Karpas-422 (cell line): ENCODE measurements around the gene RIBC2. TPM values are rescaled to one million over a fixed set of nuclear protein-coding genes. Genes with fewer than 3 reads are reported as not detected.

Source experiments
- DNase-seq: peaks from one replicate; pipeline ENCODE4 v3.0.0-alpha.2; 2015
- H2AFZ ChIP-seq: fragments of 200-600 bp; sonication (generic); 2 replicates; pipeline ENCODE4 v1.6.1; 2014; ENCODE audit warnings: antibody characterized with exemption, low read length, mixed read lengths
- H3K27ac ChIP-seq: fragments of 200-600 bp; sonication (generic); 2 replicates; pipeline ENCODE4 v1.5.1; 2014; ENCODE audit warnings: mild to moderate bottlenecking, low read length, moderate library complexity
- H3K27me3 ChIP-seq: fragments of 200-600 bp; sonication (generic); 2 replicates; pipeline ENCODE4 v1.6.1; 2014; ENCODE audit warnings: low read length, mixed read lengths
- H3K36me3 ChIP-seq: fragments of 200-600 bp; sonication (generic); 2 replicates; pipeline ENCODE4 v1.6.1; 2014; ENCODE audit warnings: low read length, mixed read lengths; ENCODE audit not compliant: insufficient read depth
- H3K4me1 ChIP-seq: fragments of 200-600 bp; sonication (generic); 2 replicates; pipeline ENCODE4 v1.6.1; 2014; ENCODE audit warnings: mild to moderate bottlenecking, low read length, mixed read lengths
- H3K4me2 ChIP-seq: fragments of 200-600 bp; sonication (generic); 2 replicates; pipeline ENCODE4 v1.6.1; 2014; ENCODE audit warnings: low read length, low read depth, mild to moderate bottlenecking; ENCODE audit not compliant: poor library complexity, severe bottlenecking
- H3K4me3 ChIP-seq: fragments of 200-600 bp; sonication (generic); 2 replicates; pipeline ENCODE4 v1.5.1; 2014; ENCODE audit warnings: mild to moderate bottlenecking, antibody characterized with exemption, low read length, mixed read lengths
- H3K79me2 ChIP-seq: fragments of 200-600 bp; sonication (generic); 2 replicates; pipeline ENCODE4 v1.6.1; 2014; ENCODE audit warnings: mild to moderate bottlenecking, low read length, mixed read lengths
- H3K9ac ChIP-seq: fragments of 200-600 bp; sonication (generic); 2 replicates; pipeline ENCODE4 v1.6.0; 2014; ENCODE audit warnings: low read length
- H3K9me2 ChIP-seq: fragments of 200-600 bp; sonication (generic), shearing (Covaris generic); replicated peaks from 2 replicates; pipeline ENCODE4 v1.6.0; 2014; ENCODE audit warnings: mild to moderate bottlenecking, low read length, moderate library complexity; ENCODE audit not compliant: insufficient read depth
- H3K9me3 ChIP-seq: fragments of 300-700, 200-600 bp; sonication (generic); 2 replicates; pipeline ENCODE4 v1.6.1; 2014; ENCODE audit warnings: low read length, mixed read lengths
- H4K20me1 ChIP-seq: fragments of 200-600 bp; sonication (generic); 2 replicates; pipeline ENCODE4 v1.6.1; 2014; ENCODE audit warnings: mild to moderate bottlenecking, antibody characterized with exemption, low read length, low read depth; ENCODE audit not compliant: insufficient read depth
- total RNA-seq: library from RNA; depleted of rRNA; stranded (reverse); fragments of >200 nt; shearing (Covaris generic); gene quantifications from 2 replicates; pipeline ENCODE4 v1.2.3, GENCODE V29; 2014; ENCODE audit warnings: low replicate concordance

The RIBC2 gene
- total RNA-seq, 1 experiment from 2014 or later, result not detected

- no peaks in the 10 kb centered on the region for H3K27me3 ChIP-seq
- H2AFZ ChIP-seq, result no peak overlapping the region
These were observed 7.0 kb downstream of the RIBC2 start for GRCh38 chr22:45420539-45420938.

GRCh38 chr22:45421349-45422055 lies 8.0 kb downstream of the RIBC2 start:
- Histone ChIP-seq H3K27me3 (no peaks in the 10 kb centered on the region), H3K9me2 (no peaks in the 10 kb centered on the region), H3K27ac (no peak overlapping the region), H2AFZ (no peak overlapping the region), H3K4me3 (no peak overlapping the region), H3K36me3 (no peaks in the 10 kb centered on the region), H3K4me2 (no peak overlapping the region), H3K9ac (no peak overlapping the region), H3K79me2 (no peaks in the 10 kb centered on the region), H3K4me1 (no peaks in the 10 kb centered on the region), H4K20me1 (no peaks in the 10 kb centered on the region), H3K9me3 (no peaks in the 10 kb centered on the region)
- DNase-seq, result no peak

More at GRCh38 chr22:45420539-45420938, 7.0 kb downstream of the RIBC2 start:
- Histone ChIP-seq H3K36me3 (no peaks in the 10 kb centered on the region), H3K9ac (no peak overlapping the region), H3K27ac (no peak overlapping the region), H3K4me1 (no peaks in the 10 kb centered on the region), H3K79me2 (no peaks in the 10 kb centered on the region), H4K20me1 (no peaks in the 10 kb centered on the region), H3K4me2 (no peak overlapping the region), H3K9me3 (no peaks in the 10 kb centered on the region), H3K4me3 (no peak overlapping the region), H3K9me2 (no peaks in the 10 kb centered on the region)
- no peak for DNase-seq

GRCh38 chr22:45422237-45422983 lies 8.9 kb downstream of the RIBC2 start:
- H3K4me2 ChIP-seq, result no peak overlapping the region
- DNase-seq, result no peak
- H3K79me2 ChIP-seq, result no peaks in the 10 kb centered on the region
- no peaks in the 10 kb centered on the region for H3K9me2 ChIP-seq
- no peaks in the 10 kb centered on the region for H3K9me3 ChIP-seq
- H3K27ac ChIP-seq, result no peak overlapping the region
- no peaks in the 10 kb centered on the region for H3K27me3 ChIP-seq
- no peak overlapping the region for H2AFZ ChIP-seq
- no peak overlapping the region for H3K4me3 ChIP-seq
- H3K9ac ChIP-seq, result no peak overlapping the region
- no peaks in the 10 kb centered on the region for H3K4me1 ChIP-seq
- no peaks in the 10 kb centered on the region for H4K20me1 ChIP-seq
- no peaks in the 10 kb centered on the region for H3K36me3 ChIP-seq

- Histone ChIP-seq H3K27me3 (no peaks in the 10 kb centered on the region), H3K79me2 (no peaks in the 10 kb centered on the region), H3K9ac (no peak overlapping the region), H3K9me3 (no peaks in the 10 kb centered on the region), H3K4me3 (no peak overlapping the region), H3K4me2 (no peak overlapping the region), H3K9me2 (no peaks in the 10 kb centered on the region), H3K27ac (no peak overlapping the region), H4K20me1 (no peaks in the 10 kb centered on the region), H2AFZ (no peak overlapping the region), H3K36me3 (no peaks in the 10 kb centered on the region), H3K4me1 (no peaks in the 10 kb centered on the region)
- no peak for DNase-seq
These were observed 10.0 kb downstream of the RIBC2 start for GRCh38 chr22:45423524-45423923.

GRCh38 chr22:45424241-45424731 lies 10.8 kb downstream of the RIBC2 start:
- H3K36me3 ChIP-seq, result no peaks in the 10 kb centered on the region
- no peak for DNase-seq
- H3K9ac ChIP-seq, result no peak overlapping the region
- H3K9me2 ChIP-seq, result no peaks in the 10 kb centered on the region
- H2AFZ ChIP-seq, result no peak overlapping the region
- H4K20me1 ChIP-seq, result no peaks in the 10 kb centered on the region
- no peaks in the 10 kb centered on the region for H3K4me1 ChIP-seq
- no peak overlapping the region for H3K4me3 ChIP-seq
- H3K4me2 ChIP-seq, result no peak overlapping the region
- H3K9me3 ChIP-seq, result no peaks in the 10 kb centered on the region
- no peaks in the 10 kb centered on the region for H3K79me2 ChIP-seq
- no peak overlapping the region for H3K27ac ChIP-seq
- no peaks in the 10 kb centered on the region for H3K27me3 ChIP-seq

- no peaks in the 10 kb centered on the region for H3K36me3 ChIP-seq
- H4K20me1 ChIP-seq, result no peaks in the 10 kb centered on the region
- H3K27me3 ChIP-seq, result no peaks in the 10 kb centered on the region
- DNase-seq, result no peak
- H3K4me3 ChIP-seq, result no peak overlapping the region
- H3K9ac ChIP-seq, result no peak overlapping the region
- H3K27ac ChIP-seq, result no peak overlapping the region
- no peaks in the 10 kb centered on the region for H3K9me2 ChIP-seq
- H2AFZ ChIP-seq, result no peak overlapping the region
- H3K4me2 ChIP-seq, result no peak overlapping the region
- no peaks in the 10 kb centered on the region for H3K79me2 ChIP-seq
- no peaks in the 10 kb centered on the region for H3K9me3 ChIP-seq
- H3K4me1 ChIP-seq, result no peaks in the 10 kb centered on the region
These were observed 11.6 kb downstream of the RIBC2 start for GRCh38 chr22:45425101-45425500.

GRCh38 chr22:45425531-45426265 lies 12.2 kb downstream of the RIBC2 start:
- no peak overlapping the region for H3K4me2 ChIP-seq
- no peak overlapping the region for H3K4me3 ChIP-seq
- H3K27ac ChIP-seq, result no peak overlapping the region
- no peaks in the 10 kb centered on the region for H3K9me3 ChIP-seq
- H3K36me3 ChIP-seq, result no peaks in the 10 kb centered on the region
- H3K9ac ChIP-seq, result no peak overlapping the region
- no peaks in the 10 kb centered on the region for H3K27me3 ChIP-seq
- H3K79me2 ChIP-seq, result no peaks in the 10 kb centered on the region
- no peaks in the 10 kb centered on the region for H3K4me1 ChIP-seq
- DNase-seq, result no peak
- no peaks in the 10 kb centered on the region for H4K20me1 ChIP-seq
- no peaks in the 10 kb centered on the region for H3K9me2 ChIP-seq
- no peak overlapping the region for H2AFZ ChIP-seq

- Histone ChIP-seq H3K27me3 (no peaks in the 10 kb centered on the region), H3K27ac (no peak overlapping the region), H3K36me3 (no peaks in the 10 kb centered on the region), H3K9ac (no peak overlapping the region), H3K9me2 (no peaks in the 10 kb centered on the region), H4K20me1 (no peaks in the 10 kb centered on the region), H3K4me3 (no peak overlapping the region), H2AFZ (no peak overlapping the region), H3K9me3 (no peaks in the 10 kb centered on the region), H3K4me2 (no peak overlapping the region), H3K79me2 (no peaks in the 10 kb centered on the region), H3K4me1 (no peaks in the 10 kb centered on the region)
- DNase-seq, result no peak
These were observed 12.9 kb downstream of the RIBC2 start for GRCh38 chr22:45426387-45426786.
